GM18498 (cell line): ENCODE results near the gene TENT5A.

ENCODE experiments used
- ATAC-seq: cut with Tn5 transposase; IDR thresholded peaks from one replicate; pipeline ENCODE4 v1.9.1; 2021; ENCODE audit warnings: mild to moderate bottlenecking, moderate library complexity; ENCODE audit not compliant: unreplicated experiment

The TENT5A gene

GRCh38 chr6:81772741-81773140, 20.3 kb upstream of the TENT5A start:
- peak; percentile 99 for ATAC-seq

GRCh38 chr6:81771097-81771496, 18.6 kb upstream of the TENT5A start:
- no peak for ATAC-seq

GRCh38 chr6:81770381-81770780, 17.9 kb upstream of the TENT5A start:
- no peak for ATAC-seq

GRCh38 chr6:81769824-81770223, 17.3 kb upstream of the TENT5A start:
- no peak for ATAC-seq

- ATAC-seq, result no peak
These were observed 15.9 kb upstream of the TENT5A start for GRCh38 chr6:81768150-81768942.

- no peak for ATAC-seq
These were observed 14.8 kb upstream of the TENT5A start for GRCh38 chr6:81767163-81767891.

GRCh38 chr6:81766482-81767069, 14.1 kb upstream of the TENT5A start:
- peak; percentile 62 for ATAC-seq

- no peak for ATAC-seq
These were observed 12.1 kb upstream of the TENT5A start for GRCh38 chr6:81764531-81764930.

- no peak for ATAC-seq
These were observed 11.5 kb upstream of the TENT5A start for GRCh38 chr6:81763968-81764367.

GRCh38 chr6:81763051-81763450, 10.6 kb upstream of the TENT5A start:
- no peak for ATAC-seq

GRCh38 chr6:81762606-81763005, 10.1 kb upstream of the TENT5A start:
- ATAC-seq, result no peak

- ATAC-seq, result no peak
These were observed 9.7 kb upstream of the TENT5A start for GRCh38 chr6:81762132-81762531.

- ATAC-seq, result no peak
These were observed 8.7 kb upstream of the TENT5A start for GRCh38 chr6:81761197-81761596.

- peak; percentile 79 for ATAC-seq
These were observed 7.3 kb upstream of the TENT5A start for GRCh38 chr6:81759782-81760181.

GRCh38 chr6:81758221-81758620, 5.7 kb upstream of the TENT5A start:
- no peak for ATAC-seq

- ATAC-seq, result no peak
These were observed 4.2 kb upstream of the TENT5A start for GRCh38 chr6:81756690-81757089.

GRCh38 chr6:81755551-81755950, 3.1 kb upstream of the TENT5A start:
- ATAC-seq, result no peak

- ATAC-seq, result no peak
These were observed 2.4 kb upstream of the TENT5A start for GRCh38 chr6:81754906-81755305.

- peak; percentile 42 for ATAC-seq
These were observed 1.5 kb upstream of the TENT5A start for GRCh38 chr6:81753711-81754577.

- ATAC-seq, result peak; percentile 69
These were observed 635 bp upstream of the TENT5A start for GRCh38 chr6:81752921-81753710.
